Bronchial epithelial cell (primary cell): ENCODE data around the gene GGTA1. TPM values are rescaled to one million over a fixed set of nuclear protein-coding genes. Genes with fewer than 3 reads are reported as not detected.
"Not testable (repeated sequence)": the region's sequence is repeated elsewhere in the genome, so short reads cannot be mapped to it uniquely, and the experiment has no call there.

ENCODE experiments used
- DNase-seq: peaks from one replicate; pipeline ENCODE4 v3.0.0-alpha.2; 2010; ENCODE audit warnings: low read depth
- FAIRE-seq: peaks from 2 replicates; lab custom pipeline; 2011; peaks lifted over from hg19 to GRCh38; lab: Jason Lieb, UNC
- H3K27me3 ChIP-seq: 2 replicates; pipeline ENCODE4 v1.5.1; 2011; ENCODE audit warnings: low read length; ENCODE audit not compliant: control insufficient read depth, insufficient read depth
- H3K36me3 ChIP-seq: 2 replicates; pipeline ENCODE4 v1.5.1; 2011; ENCODE audit warnings: low read length; ENCODE audit not compliant: control insufficient read depth, insufficient read depth
- H3K4me3 ChIP-seq: 2 replicates; pipeline ENCODE4 v1.5.1; 2011; ENCODE audit warnings: mild to moderate bottlenecking, low read depth, low read length, control low read depth
- CTCF ChIP-seq: IDR thresholded peaks from 2 replicates; pipeline ENCODE4 v1.5.1; 2011; ENCODE audit warnings: mild to moderate bottlenecking, moderate library complexity, low read length, control low read depth, inconsistent platforms; ENCODE audit not compliant: insufficient read depth, severe bottlenecking
- total RNA-seq: library from RNA; depleted of rRNA; stranded (reverse); fragments of >200 nt; gene quantifications from 2 replicates; pipeline ENCODE4 v1.2.1, GENCODE V29; 2014

The GGTA1 gene
- total RNA-seq, 1 donor from 2014 or later, result not detected

GRCh38 chr9:121527371-121527770 lies 27.7 kb upstream of the GGTA1 start:
- TF ChIP-seq CTCF, result no peak
- no peaks in the 10 kb centered on the region for H3K27me3 ChIP-seq
- FAIRE-seq (no peak), DNase-seq (no peak)
- no peaks in the 10 kb centered on the region for H3K36me3 ChIP-seq
- H3K4me3 ChIP-seq, result no peak overlapping the region

GRCh38 chr9:121519688-121520087 lies 20.0 kb upstream of the GGTA1 start:
- H3K4me3 ChIP-seq, H3K36me3 ChIP-seq, H3K27me3 ChIP-seq, FAIRE-seq, DNase-seq: not testable (repeated sequence)

- FAIRE-seq (no peak), DNase-seq (no peak)
- H3K27me3 ChIP-seq, result no peaks in the 10 kb centered on the region
- TF ChIP-seq CTCF, result no peak
- no peaks in the 10 kb centered on the region for H3K36me3 ChIP-seq
- no peak overlapping the region for H3K4me3 ChIP-seq
Observed at GRCh38 chr9:121518634-121519033, 19.0 kb upstream of the GGTA1 start.

- H3K27me3 ChIP-seq, FAIRE-seq, H3K4me3 ChIP-seq, H3K36me3 ChIP-seq, DNase-seq: not testable (repeated sequence)
Observed at GRCh38 chr9:121513166-121513565, 13.5 kb upstream of the GGTA1 start.

GRCh38 chr9:121510766-121511550 lies 11.3 kb upstream of the GGTA1 start:
- Histone ChIP-seq H3K4me3 (no peak overlapping the region), H3K27me3 (peaks cover 4% of the 10 kb centered on the region), H3K36me3 (no peaks in the 10 kb centered on the region)
- TF ChIP-seq CTCF, result no peak
- FAIRE-seq (no peak), DNase-seq (no peak)

GRCh38 chr9:121509180-121509579 lies 9.5 kb upstream of the GGTA1 start:
- FAIRE-seq (no peak), DNase-seq (no peak)
- Histone ChIP-seq H3K27me3 (peaks cover 4% of the 10 kb centered on the region), H3K36me3 (no peaks in the 10 kb centered on the region), H3K4me3 (no peak overlapping the region)
- no peak for TF ChIP-seq CTCF

GRCh38 chr9:121508415-121508814 lies 8.8 kb upstream of the GGTA1 start:
- H3K27me3 ChIP-seq, result peaks cover 4% of the 10 kb centered on the region
- FAIRE-seq, result no peak

More at GRCh38 chr9:121508415-121508814, 8.8 kb upstream of the GGTA1 start:
- DNase-seq, result no peak
- Histone ChIP-seq H3K36me3 (no peaks in the 10 kb centered on the region), H3K4me3 (no peak overlapping the region)
- no peak for TF ChIP-seq CTCF
